HS-27A (cell line): ENCODE measurements around the gene LETM1.

Experiments
- DNase-seq: peaks from one replicate; pipeline ENCODE4 v3.0.0-alpha.2; 2012; ENCODE audit warnings: low read depth, missing footprints

LETM1 gene

DNA sequence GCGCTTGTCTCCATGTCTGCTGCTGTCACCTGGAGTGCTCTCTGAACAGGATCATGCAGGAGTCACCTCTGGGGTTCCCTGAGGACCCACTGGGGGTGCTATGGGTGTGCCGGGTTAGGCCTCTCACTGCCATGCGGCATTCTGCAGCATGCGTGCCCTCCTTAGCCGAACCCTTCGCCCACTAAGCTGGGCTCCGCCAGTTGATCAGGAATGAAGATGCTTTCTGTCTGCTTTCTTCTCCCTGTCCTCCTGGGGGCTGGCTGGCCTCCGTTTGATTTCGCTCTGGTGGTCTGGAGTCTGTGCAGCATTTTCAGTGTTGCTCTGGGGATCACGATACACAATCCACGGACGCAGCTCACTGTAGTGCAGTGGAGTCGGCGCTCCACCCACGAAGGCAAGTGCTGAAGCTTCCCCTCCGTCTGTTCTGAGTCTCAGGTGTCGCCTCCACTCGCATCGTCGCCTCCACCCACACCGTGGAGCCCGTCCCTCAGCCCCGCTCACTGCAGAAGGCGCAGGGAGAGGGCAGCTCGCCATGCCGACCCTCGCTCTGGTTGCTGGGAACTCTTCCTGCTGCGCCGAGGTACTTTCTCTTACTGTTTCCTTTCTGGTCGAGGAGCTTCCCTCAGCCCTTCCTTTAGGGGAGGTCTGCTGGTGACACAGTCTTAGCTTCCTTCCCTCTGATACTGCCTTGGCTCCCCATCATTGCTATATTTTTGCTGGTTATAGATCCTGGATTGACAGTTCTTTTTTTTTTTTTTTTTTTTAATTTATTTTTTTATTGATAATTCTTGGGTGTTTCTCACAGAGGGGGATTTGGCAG lies 29.2 kb downstream of the LETM1 start:
- no peak for DNase-seq

DNA sequence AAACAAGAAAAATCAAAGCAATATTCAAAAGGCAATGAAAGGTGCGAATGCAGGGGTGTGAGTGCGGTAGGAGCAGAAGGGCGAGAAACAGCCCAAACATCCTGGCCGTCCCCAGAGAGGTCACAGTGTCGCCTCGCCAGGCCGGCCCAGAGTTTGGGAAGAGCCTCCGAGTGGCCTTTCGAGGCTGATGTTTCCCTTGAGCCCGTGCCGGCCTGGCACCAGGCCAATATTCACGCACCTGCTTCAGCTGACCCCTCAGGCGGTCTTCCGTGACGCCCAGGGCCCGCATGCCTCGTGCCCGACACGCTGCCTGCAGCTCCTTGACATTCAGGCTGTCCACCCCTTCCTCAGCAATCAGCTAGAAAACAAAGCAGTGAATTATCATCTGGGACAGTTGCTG lies 30.6 kb downstream of the LETM1 start:
- DNase-seq = no peak

DNA sequence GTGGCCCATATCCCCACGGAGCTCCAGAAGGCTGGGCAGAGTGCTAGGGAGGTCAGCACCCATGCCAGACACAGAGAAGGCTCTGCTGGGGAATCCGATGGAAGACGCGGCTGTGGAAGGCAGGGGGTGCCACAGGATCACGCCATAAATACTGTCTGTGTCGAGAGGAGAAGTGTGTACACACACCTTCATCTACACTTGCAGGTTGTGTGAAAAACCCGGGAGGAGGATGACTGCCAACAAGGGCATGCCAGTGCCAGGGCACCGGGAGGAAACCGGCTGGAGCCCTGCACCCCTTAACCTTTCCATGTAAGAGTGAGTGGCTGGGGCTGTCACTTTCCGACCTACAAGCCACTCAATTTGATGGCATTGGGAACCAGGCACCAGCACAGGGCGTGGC lies 31.2 kb downstream of the LETM1 start:
- DNase-seq = no peak

DNA sequence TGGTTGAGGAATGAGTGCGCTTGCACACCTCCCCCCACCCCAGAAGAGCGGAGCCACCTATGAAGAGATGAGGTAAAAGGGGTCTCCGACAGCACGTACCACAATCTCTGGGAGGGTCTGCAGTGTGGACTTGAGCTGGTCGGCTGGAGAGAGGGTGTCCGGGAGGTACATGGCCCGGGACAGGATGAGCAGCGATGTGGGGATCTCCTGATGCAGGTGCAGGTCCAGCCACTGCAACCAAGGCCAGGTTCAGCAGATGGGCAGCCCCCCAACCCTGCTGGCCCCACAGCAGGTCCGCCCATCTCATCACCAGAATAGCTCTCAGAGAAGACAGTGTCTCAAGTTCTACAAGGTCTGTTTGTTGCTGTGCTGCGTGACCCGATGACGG lies 32.4 kb downstream of the LETM1 start:
- DNase-seq = no peak

DNA sequence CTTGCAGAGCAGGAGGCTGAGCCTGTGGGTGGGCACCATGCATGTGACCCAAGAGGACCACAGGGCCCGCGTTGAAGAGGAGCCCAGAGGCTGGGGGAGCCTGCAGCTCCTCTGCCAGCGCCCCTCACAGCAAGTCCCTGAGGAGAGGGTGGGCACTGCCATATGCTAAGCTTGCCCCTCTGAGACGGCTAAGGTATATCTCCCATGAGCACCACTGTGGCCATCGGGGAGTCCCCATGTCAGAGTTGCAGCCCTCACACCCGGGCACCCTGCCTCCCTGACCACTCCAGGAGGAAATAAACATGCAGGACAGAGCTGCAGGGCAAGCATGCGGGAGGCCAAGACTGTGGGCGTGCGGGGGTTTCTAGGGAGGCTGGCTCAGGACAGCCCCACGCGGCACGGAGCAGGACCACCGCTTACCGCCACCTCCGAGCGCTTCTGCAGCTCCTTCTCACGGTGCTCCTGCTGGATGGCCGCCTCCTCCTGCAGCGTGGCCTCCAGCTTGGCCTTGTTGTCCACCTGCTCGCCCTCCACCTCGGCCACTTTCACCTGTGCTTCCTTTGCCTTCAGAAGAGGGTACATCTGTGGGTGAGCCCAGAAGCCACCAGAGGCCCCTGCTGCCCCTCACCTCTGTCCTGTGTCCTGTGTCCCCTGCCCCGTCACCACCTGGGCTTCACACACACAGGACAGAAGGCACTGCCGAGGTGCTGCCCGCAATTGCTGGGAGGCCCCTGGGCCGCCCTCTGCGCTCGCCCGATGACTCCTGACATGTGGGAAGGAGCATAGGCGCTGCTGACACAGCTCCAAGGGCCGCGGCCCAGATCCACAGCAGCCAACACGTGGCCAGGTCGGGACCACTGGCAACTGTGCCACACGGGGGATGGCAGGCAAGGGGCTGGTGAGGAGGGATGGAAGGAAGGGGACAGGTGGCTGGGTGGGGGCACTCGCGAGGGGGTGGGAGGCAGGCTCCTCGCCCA lies 33.1 kb downstream of the LETM1 start:
- no peak for DNase-seq

DNA sequence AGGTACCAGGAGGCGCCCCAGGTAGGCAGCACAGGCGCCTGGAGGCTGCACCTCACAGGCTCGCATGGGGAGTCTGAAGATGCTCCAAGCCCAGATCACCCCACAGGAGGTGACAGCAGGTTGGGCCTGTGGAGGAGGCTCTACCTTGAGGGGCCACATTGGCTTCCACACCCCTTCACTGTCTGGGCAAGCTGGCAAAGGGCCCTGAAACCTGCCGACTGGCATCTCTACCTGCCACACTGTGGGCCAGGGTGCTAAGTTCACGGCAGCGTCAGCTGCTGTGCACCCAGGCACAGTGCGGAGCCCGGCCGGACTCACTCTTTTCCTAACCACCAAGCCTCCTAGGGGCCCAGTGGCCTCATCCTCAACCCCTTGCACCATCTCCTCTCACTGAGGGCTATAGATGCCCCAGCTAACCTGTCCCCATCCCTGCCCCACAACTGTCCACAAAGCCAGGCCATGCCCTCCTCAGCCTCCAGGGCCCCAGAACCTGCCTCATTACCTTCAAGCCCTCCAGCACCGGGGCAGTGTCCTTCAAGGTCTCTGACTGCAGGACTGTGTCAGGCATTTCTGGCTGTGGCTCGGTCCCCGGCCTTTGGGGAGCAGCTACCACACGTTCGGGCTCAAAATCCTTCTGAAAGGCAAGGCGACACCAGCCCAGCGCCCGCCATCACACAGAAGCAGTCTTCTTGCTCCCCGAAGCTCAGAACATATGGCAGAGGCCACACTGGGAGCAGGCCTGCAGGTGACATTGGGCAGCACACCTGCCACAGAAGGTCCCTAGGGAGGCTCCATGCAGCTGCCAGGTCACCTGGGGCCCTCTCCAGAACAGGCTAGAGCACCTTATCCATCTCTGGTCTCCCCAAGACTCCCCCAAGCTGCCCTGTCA lies 34.0 kb downstream of the LETM1 start:
- DNase-seq = no peak

DNA sequence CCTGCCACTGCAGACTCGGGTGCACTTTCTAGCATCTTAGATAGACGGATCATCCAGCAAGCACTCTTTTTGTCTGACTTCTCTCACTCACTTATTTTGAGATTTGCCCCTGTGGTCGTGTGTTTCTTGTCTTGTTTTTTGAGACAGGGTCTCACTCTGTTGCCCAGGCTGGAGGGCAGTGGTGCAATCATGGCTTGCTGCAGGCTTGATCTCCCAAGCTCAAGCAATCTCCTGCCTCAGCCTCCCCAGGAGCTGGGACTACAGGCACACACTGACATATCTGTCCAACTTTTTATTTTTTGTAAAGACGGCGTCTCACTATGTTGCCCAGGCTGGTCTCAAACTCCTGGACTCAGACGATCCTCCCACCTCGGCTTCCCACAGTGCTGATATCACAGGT lies 36.1 kb downstream of the LETM1 start:
- DNase-seq = no peak

DNA sequence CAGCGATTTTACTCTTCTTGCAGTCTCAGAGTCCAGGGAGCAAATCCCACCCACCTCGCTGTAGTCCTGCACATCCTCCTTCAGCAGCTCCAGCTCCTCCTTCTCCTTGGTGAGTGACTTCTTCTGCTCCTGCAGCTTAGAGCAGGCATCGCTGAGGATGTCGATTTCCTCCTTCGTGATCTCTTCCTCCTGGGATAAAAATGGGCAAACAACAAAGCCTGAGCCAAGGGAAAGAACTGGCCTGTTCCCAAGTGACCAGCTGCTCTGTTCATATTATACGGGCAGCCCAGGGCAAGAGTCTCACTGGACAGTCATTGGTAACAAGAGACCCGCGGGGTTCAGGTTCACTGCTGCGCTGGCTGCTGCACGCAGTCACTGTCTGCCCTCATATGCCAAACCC lies 36.7 kb downstream of the LETM1 start:
- no peak for DNase-seq

DNA sequence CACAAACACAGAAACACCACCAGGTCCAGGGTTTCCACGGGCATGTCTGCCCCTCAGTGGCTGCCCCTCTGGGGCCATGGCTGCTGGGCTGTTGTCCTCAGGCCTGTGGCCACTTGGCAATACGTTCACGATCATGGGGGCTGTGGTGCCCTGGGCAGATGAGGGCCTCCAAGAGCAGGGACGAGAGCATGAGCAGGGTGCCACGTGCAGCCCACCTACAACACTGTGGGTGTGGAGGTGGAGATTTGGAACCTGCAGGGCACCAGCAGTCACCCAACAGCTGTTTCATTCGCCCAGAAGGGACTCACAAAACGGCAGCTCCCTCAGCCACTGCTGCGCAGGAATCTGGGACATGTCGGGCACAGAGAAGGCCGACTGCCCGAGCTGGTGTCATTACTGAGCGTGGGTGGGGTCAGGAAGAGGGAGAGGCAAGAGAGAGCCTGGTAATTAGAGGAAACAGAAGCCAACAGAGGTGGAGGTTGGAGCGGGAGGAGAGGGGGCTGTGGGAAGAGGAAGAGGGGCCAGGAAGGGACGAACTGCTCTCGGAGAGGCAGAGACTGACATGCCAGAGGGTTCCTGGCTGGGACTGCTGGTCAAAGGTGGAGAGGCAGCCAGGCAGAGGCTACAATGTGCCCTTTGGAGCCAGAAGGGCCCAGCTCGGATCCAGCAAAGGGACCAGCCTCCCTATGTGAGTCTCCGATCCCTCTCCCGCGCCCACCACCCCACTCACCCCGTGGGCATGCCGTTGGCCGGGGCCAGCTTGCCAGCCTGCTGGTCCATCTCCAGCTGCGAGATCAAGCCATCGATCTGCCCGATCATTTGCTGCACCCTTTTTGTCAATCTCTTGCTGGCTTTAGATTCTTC lies 39.7 kb downstream of the LETM1 start:
- no peak for DNase-seq

DNA sequence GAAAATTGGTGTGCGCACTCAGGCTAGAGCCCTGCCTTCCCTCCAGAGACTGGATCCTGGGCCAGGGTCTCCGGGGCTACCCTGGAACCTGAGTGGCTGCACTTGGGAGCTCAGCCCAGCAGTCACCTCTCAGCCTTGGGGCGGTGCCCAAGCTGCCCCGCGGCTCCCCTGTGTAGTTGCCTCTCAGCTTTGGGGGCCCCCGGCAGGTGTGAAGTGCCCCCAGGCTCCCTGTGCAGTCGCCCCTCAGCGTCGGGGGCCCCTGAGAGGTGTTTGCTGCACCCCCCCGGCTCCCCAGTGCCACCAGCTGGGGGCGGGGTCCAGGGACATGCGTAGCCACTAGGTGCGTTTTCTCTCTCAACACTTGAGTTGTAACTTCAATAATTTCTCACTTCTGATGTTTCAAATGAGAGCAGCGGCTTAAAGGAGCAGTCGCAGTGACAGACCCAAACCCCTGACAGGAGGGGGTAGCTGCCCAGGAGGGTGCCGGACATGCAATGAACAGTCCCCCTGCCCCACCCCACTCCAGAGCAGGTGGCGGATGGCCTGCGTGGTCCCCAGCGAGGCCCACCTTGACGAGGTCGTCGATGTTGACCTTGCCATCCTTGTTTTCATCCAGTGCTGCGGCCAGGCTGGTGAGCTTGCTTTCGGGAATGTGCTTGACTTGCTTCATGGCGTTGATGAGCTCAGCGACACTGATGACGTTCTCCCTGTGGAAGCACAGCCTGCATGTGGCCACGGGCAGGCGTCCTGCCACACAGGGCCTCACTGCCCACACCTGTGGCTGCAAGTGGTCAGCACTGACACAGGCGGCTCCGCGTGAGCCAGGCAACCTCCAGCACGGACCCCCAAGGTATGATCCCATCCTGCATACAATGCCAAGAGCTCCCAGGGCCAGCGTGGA lies 40.6 kb downstream of the LETM1 start:
- no peak for DNase-seq

DNA sequence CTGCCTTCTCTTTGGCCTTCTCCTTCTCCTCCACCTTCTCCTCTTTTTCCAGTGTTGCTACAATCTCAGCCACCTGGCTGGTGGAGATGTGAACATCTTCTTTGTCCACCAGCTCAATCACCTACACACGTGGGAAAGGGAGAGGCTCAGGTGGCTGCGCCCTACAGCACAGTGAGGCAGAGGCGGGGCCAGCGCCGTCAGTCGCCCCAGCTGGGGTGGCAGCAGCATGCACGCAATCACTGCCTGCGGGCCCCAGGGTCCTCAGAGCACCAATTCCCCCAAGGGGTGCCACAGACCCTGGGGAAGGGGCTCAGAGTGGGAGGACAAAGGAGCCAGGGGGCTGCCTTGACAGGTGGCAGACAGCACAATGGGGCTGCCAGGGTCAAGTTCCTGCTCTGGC lies 41.5 kb downstream of the LETM1 start:
- DNase-seq = no peak

DNA sequence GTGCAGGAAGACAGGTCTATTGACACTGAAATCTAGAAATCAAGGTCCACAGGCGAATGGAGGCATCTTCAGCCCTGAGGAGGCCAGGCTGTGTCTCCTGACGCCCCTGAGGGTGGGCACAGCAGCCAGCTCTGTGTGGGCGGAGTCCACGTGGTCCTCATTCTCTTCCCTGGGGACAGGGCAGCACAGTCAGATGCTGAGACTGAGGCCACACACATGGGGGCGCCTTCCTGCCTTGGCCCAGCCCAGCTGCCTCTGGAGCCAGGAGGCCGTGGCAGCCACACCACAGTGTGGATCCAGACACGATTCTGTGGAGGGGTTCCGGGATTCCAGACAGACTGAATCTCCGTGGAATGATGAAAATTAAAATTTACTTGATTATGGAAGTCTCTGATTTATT lies 42.0 kb downstream of the LETM1 start:
- DNase-seq = no peak

DNA sequence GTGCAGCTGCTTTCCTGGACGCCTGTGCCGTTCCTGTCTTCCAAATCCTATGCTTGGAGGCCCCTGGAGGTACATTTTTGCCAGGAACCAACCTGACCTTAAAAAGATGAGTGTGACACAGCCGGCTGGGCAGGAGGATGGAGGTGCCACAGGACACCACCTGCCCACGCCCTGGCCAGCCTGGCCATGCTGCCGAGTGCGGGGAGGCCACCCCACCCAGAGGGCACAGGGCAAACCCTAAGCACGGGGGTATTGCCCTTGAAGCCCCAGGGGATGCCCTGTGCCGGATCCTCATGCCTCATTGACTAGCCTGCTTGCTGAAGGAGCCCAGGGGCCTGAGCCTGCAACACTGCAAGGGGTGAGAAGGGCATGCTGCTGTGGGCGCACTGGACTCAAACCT lies 42.7 kb downstream of the LETM1 start:
- DNase-seq = no peak

DNA sequence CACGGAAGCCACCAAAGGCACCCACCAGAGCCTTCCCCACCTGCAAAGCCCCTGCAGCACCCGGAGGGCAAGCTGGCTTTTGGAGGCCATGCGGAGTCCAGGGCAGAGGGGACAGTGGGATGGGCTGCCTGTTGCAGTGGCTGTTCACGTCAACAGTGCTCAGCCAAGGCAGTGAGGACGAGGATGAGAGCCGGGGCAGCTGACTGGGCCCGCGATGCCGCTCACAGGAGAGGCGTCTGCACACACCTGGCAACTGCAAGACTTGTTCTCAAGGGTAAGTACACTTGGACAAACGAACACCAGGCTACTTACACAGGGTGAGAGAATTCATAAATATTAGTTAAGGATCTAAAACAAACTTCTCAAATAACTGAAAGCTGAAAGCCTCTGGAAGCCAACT lies 43.2 kb downstream of the LETM1 start:
- no peak for DNase-seq

DNA sequence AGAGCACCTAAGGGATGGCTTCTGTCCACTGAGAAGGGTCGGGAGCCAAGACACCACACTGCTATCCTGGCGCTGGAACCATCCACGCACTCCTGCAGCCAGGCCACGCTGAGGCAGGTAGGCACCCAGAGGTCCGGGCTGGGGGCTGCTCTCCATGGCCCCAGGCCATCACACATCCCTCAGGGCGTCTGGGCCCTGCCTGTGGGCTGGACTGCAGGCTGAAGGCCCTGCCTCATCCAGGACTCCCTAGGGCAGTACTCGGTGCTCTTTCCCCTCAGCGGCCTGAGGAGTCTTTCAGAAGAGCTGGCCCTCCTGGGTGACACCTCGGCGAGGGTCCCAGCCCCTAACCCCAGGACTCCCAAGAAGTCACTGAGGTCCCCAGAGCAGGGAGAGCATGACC lies 45.2 kb downstream of the LETM1 start:
- DNase-seq = no peak

DNA sequence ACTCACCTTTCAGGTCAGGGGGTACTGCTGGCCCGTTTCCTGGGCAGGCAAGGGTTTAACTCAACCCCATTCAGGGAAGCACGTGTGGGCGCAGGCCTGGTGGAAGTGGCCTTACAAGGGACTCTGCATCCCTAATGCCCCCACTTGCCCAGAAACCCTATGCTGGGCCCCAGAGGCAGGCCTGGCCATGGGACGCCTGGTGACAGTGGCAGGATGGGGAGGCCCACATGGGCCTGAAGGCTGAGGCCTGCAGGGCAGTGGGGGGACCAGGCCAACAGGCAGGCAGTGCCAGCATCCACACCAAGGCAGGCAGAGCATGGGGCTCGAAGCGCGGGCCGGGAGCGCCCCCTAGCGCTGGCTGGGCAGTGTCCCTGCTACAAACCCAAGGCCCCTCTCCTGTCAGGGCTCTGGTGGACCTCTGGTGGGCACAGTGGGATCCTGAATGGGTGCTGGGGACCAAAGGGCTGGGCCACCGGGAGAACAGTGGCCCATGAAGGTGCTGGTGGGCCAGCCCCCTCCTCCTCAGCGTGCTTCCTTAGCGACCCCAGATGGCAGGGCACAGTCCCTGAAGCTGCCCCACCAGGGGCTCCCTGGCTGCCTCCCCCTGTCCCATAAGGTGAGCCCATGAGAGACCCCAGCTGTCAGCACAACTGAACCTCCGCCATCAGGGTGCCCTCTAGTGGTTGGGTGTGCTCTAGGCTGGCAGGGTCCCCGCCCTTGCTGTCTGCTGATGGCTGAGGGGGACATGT lies 46.0 kb downstream of the LETM1 start:
- DNase-seq = no peak

DNA sequence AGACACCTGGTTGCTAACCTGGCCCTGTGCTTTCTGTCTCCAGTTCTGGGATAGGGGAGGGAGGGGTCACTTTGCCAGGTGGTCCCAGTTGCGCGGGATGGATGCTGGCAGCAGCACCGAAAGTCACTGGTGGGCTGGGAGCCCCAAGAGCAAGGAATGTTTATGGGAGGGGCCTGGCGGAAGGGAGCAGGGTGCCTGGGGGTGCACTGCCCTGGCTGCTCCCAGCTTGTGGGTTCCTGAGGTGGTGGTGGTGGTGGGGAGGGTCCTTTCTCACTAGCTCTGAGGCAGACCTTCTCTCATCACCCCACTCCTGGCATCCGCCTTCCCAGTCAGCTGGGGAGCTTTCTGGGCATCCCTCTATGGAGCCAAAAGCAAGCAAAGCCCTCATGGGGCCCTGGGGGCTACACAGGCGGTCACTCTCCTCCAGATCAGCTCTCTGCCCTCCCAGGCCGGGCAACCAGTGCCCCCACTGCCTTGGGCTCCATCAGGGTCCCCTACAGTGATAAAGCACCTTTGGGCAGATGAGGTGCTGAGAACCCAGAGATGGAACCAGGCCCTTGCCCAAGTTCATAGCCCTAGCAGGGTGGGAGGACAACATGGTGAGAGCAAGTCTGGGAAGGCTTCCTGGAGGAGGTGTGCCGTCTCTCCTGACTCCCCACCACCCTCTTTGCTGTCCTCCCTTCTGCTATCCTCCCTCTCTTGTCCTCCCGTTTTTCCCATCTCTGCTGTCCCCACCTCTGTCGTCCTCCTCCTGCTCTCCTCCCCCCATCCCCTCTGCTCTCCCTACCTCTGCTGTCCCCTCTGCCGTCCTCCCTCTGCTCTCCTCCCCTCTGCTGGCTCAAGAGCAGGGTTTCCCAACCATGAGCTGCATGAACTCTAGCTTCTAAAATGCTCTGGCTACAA lies 46.9 kb downstream of the LETM1 start:
- DNase-seq = no peak

DNA sequence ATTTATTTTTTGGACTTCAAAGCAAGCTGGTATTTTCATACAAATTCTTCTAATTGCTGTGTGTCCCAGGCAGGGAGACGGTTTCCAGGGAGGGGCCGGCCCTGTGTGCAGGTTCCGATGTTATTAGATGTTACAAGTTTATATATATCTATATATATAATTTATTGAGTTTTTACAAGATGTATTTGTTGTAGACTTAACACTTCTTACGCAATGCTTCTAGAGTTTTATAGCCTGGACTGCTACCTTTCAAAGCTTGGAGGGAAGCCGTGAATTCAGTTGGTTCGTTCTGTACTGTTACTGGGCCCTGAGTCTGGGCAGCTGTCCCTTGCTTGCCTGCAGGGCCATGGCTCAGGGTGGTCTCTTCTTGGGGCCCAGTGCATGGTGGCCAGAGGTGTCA lies 47.6 kb downstream of the LETM1 start:
- no peak for DNase-seq
